Stimulated activated CD8-positive, alpha-beta memory T cell treated with anti-CD3 and anti-CD28 coated beads, Interleukin-12 subunit alpha, Interleukin-12 subunit beta, amount 100 ng/mL, for 24 hours (primary cell): ENCODE measurements around the gene SLC25A48.

Experiments
- DNase-seq: peaks from one replicate; pipeline ENCODE4 v3.0.0-alpha.2; 2020; ENCODE audit errors: extremely low read depth

Gene SLC25A48, protein sequence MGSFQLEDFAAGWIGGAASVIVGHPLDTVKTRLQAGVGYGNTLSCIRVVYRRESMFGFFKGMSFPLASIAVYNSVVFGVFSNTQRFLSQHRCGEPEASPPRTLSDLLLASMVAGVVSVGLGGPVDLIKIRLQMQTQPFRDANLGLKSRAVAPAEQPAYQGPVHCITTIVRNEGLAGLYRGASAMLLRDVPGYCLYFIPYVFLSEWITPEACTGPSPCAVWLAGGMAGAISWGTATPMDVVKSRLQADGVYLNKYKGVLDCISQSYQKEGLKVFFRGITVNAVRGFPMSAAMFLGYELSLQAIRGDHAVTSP

DNA sequence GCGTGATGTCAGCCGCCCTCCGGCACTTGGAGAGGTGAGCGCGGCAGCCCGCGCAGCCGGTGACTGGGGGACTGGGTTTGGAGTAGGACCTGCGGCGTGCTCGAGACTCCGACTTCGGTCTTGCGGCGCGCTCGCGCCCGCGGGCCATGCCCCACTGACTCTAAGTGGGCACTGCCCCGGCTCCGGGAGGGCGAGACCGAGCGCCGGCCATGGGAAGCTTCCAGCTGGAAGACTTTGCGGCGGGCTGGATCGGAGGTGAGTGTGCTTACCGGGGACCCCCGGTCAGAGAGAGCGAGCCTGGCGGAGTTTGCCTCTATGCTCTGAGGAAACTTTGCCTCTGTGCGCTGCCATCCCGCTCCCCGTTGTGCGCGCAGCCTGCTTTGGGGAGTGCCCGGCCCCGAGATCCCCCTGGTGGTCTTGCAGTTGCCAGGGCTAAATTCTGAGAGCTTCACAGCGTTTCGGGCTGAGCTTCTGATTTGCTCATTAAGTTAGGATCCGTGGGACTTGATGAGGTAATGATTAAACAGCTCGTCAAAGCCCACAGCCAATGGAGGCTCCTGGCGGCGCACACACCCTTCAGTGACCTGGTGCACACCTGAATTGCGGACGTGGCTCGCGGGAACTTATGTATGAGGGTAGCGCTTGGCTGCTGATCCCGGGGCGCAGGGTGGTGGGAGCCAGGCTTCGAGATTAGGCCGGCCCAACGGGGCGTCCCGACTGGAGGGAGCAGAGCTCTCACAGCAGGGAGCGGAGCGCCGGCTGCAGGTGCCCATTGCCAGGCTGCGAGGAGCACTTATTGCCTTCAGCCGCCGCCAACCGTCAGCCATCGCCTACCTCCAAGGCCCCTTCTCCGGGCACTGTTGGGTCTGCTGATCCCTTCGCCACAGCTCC is at the start of gene SLC25A48:
TSS of gene SLC25A48 (plus strand) at position 25 of the 891 bp plus-strand sequence. CDS start at position 210, 185 bp downstream.
- DNase-seq, result no peak

DNA sequence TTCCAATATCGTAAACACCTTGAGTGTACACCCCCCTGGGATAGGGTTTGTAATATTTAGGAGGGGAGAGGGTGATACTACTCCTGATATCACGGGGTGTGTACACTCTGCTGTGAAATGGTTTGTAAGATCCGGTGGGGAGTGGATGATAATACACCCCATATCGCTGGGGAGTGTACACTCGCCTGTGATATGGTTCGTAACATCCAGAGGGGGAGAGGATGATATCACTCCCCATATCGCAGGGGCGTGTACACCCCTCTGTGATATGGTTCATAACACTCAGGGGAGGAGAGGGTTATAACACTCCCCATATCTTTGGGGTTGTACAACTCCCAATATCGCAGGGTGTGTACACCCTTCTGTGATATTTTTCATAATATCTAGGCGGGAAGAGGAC is 33.8 kb upstream of the SLC25A48 start:
- DNase-seq, result no peak

DNA sequence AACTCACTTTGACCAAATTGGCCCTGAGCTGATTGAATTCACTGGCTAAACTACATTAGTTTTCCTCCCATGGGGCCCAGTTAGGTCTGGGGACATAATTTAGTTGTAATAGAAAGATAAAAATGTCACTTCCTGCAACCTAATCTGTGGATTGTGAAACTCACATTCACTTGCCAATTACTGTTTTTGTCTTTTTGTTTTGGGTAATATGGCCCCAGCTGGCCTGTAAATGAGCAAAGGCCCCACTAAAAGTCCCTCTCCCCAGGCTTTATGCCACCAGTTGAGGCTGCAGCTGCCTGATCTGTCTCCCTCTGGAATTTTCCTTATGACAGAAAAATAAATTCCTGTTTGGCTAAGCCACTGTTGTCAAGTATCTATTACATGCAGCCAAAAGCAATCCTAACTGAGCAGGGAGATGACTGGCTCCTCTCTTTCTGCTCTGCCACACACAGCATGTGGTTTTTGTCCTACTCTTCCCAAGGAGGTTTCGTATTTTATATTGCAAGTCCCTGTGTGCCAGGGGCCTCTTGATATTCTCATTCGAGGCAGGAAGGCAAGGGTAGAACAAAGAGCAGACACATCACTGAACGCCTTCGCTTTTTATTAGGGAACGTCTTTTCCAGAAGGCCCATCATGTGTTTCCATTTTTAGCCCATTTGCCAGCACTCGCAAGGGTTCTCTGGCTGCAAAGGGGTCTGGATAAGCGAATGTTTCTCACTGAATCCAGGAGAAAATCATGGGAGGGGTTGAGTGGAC is 24.1 kb upstream of the SLC25A48 start:
- DNase-seq, result no peak

DNA sequence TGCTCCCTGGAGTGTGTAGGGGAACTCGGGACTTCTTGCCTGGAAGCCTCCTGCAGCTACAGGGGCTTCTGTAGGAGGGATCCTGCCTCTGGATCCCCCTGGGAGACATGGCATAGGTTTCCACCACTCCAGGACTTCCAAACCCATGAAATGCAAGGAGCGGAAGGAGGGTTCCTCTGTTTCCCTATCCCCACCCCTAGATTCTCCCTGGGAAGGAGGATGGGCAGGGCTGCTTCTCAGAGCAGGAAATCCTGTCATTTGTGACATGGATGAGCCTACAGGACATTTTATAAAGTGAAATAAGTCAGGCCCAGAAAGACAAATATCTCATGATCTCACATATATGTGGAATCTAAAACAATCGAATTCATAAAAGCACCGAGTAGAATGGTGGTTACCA is 23.5 kb upstream of the SLC25A48 start:
- no peak for DNase-seq

DNA sequence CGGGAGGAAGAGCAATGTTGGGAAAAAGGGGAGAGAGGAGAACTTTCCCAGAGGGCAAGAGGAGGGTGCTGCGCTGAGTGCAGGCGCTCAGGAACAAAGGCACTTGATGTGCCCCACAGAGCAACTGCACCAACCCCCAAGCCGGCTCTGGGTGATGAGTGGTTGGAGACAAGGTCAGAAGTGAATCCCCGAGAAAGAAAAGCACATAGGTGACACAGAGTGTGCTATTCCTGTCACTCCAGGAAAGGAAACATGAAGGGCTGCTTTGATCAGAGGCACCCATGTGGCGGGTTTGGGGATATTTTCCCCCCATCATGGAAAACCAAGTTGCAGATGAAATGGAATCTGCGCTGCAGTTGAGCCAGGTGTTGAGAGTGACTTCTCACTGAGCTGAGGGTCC is 20.7 kb upstream of the SLC25A48 start:
- no peak for DNase-seq

DNA sequence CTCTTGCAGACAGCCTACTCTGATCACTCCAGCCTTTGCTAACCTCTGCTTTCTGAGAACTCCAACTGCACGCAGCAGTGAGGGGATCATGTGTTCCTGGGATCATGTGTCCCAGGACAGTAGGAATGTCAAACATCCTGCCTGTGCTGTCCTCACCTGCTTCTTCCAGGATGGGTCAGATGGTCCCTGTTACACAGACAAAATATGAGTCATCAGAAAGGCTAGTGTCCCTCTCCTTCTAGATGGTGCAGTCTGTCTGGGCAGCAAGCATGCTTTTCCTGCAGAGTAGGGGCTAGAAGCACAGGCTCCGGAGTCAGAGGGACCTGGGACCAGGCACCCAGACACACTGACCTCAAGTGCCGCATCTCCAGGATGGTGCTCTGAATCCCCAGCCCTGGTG is 20.1 kb upstream of the SLC25A48 start:
- DNase-seq, result no peak

DNA sequence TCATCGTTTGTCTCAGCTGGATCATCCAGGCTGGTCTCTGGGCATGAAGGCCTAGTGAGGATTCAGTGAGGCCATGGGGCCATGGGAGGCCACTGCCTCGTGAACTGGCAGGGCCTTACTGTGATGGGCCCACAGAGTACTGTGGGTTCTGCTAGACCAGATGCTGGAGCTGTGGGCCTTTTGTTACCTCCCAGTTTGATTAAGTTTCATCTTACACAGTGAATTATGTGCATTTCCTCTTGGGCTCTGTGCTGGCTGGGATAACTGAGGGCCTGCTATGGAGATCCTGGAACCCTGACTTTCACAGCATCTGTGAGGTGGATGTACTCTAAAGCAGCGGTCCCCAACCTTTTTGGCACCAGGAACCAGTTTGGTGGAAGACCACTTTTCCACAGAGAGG is 19.7 kb upstream of the SLC25A48 start:
- no peak for DNase-seq

DNA sequence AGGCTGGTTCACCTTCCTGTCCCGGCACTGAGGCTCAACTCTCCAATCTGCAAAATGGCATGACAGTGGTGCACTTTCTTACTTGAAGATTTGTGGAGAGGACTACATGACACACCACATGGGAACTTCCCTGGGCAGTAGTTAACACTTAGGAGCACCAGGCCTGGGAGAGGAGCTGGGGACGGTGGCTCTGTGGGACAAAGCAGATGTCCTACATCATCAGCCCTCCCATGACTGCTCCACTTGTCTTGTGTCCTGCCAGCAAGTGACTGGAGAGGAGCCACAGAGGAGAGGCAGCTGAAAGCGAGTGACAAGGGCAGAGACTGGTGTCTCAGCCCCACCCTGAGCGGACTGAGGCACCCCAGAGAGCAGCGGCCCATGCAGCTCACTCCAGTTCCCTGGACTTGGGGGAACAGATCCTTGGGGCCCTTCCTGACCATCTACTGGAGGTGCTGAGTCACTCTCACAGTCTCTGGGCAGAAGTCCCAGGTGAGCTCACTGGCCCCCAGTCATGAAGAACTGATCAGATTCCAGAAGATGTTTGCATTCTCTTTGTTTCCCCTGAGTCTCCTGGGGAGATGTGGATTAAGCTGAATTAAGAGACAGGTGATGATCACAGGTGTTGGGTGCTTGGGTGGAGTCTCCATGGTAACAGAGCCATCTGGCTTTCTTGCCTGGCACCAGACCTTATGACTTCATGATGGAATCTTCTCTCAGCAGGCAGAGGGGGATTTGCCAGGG is 13.2 kb upstream of the SLC25A48 start:
- DNase-seq, result no peak

DNA sequence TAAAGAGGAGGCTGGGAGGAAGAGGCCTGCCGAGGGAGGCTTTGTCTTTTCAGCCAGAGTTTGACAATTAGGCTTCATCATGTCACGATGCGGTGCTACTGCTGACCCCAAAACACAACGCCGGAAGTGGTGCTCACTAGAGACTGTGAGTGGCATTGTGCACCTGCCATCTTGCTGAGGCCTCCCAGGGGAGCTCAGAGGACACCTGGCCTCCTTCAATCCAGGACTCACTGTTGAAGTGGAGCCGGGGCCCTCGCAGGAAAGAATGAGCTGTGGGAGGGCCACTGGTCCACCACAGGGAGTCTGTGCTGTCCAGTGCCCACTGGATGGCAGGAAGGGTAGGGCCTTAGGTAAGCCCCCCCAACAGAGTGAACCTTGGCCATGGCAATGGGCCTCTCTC is 12.7 kb upstream of the SLC25A48 start:
- no peak for DNase-seq

DNA sequence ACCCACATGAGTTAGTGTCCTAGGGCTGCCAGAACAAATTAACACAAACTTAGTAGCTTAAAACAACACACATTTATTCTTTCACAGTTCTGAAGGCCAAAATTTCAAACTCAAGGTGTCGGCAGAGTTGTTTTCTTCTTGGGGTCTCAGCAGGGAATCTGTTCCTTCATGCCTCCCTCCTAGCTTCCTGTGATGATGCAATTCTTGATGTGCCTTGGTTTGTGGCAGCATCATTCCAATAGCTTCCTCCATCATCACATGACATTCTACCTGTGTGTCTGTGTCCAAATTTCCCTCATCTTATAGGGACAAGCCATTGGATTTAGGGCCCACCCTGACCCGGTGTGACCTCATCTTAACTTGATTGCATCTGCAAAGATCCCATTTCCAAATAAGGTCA is 12.2 kb upstream of the SLC25A48 start:
- DNase-seq, result no peak

DNA sequence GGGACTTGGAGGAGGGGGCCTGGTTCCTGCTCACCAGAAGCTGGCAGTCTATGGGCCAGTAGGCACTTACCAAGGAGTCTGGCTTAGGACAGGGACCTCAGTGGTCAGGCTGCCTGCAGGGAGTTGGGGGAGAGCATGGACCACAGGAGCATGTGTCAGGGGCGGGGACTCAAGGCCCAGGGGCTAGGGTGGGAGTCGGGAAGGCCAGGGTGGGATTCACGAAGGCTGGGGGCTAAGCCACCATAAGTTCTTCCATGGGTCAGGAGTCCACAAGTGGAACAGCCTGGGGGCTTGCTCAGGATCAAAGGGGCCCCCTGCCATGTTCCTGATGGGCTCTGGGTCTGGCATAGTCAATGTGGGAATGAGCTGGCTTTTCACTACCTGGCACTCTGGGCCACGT is 11.5 kb upstream of the SLC25A48 start:
- no peak for DNase-seq

DNA sequence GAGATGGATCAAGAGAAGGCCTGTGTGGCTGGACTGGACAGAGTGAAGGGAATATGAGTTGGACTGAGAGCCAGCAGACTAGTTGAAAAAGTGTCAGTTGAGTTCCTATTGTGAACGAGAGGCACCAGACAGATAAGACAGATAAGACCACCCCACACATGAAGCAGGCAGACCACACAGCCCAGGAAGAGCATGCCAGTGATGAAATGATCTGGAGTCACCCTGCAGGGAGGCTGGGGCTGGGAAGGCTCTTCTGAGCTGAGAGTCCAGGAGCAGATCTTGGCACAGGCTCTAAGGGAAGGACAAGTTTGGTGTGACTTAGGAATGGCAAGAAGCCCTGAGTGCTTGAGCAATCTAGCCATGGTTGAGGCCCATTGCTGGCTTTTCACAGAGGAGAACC is 10.6 kb upstream of the SLC25A48 start:
- DNase-seq, result no peak

DNA sequence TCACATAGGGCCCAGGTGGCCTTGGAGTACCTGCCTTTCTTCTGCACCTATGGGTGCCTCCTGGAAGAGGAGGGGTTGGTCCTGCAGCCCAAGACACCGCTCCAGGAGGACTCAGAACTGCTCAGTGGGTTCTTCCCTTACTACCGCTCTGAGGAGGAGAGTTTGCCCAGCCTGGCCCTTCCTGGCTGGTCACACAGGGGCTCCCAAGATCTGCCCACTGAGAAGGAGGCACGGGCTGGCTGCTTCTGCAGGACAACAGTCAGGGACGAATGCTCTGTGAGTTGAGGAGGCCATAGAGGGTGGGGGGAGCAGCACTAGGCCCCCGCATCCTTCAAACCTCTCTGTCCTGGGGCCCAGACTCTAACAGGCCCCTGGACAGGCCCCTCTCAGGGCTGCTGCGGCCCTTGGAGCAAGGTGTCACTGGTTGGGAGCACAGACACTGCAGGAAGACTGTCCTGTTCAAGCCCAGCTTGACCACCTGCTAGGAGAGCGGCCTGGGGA is 9.9 kb upstream of the SLC25A48 start:
- DNase-seq, result no peak

DNA sequence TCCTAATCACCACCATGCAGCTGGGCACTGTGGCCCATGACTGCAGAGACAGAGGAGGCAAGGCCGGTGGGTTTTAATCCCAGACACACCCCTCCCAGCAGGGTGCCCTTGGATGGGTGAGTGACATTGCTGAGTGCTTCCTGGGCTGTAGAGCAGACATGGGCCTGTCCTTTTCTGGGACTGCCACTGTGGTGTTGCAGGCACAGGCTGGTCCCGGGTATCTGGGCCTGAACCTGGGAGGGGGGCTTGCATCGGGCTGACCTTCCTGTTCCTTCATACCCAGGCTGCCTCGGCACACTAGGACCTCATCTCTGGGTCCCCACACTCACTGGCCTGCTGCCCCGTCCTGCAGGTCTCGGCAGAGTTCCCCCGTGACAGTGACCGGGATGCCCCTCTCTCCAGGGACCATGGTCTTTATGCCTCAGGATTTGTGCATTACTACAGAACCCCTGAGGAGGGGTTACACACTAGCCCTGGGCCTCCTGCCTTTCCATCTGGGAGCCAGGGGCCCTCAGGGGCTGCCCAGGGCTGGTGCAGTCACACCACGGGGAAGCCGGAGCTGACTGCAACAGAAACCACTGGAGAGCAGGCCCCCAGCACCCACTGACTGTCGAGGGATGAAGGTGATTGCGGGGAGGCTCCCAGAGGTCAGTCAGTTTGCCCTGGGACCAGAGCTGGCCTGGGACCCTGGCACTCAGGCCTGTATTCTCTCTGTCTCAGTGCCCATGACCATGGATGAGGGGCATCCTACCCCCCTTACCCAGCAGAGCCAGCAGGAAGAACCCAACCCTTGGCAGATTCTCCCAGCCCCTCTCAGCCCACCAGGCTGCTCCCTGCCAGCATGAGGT is 8.9 kb upstream of the SLC25A48 start:
- DNase-seq, result no peak

DNA sequence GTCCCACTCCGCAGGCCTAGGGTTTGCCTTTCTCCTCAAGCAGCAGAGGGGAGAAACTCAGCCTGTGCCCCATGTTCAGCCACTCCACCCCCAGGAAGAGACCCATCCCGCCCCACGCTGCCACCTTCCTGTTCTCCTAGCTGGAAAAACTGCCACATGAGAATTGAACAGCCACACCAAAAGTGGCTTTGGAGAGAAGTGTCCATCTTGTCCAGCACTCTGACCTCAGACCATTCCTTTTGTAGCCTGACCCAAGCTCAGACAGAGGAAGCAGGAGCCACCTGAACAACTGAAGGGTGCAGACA is 8.3 kb upstream of the SLC25A48 start:
- no peak for DNase-seq

DNA sequence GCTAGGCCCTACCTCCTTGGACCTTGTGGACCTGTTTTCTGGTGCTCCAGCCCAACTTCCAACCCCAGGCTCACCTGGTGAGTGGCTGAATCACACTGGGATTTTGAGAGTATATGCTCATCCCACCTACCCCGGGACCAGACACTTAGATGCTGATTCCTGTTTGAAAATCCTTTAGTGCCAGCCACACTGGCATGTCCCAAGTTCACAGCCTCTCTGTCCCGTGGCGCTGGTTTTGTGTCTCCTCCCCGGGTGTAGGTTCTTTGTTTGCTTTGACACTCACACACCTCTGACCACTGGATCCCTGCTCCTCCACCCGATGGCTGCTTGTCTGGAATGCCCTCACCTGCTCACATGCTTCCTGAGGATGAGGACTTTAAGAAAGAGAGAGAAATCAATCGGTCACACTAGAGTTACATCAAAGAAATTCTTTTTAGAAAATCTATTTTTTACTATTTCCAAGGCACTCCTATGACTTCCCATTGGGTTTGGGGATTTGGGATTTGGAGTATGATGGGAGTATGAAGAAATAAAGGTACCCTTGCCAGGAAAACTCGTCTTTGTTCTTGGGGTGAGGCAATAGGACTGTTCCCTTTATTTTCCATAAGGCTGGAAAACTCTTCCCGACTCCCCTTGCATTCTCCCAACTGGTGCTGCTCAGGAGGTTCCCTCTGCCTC is 7.3 kb upstream of the SLC25A48 start:
- DNase-seq, result no peak

DNA sequence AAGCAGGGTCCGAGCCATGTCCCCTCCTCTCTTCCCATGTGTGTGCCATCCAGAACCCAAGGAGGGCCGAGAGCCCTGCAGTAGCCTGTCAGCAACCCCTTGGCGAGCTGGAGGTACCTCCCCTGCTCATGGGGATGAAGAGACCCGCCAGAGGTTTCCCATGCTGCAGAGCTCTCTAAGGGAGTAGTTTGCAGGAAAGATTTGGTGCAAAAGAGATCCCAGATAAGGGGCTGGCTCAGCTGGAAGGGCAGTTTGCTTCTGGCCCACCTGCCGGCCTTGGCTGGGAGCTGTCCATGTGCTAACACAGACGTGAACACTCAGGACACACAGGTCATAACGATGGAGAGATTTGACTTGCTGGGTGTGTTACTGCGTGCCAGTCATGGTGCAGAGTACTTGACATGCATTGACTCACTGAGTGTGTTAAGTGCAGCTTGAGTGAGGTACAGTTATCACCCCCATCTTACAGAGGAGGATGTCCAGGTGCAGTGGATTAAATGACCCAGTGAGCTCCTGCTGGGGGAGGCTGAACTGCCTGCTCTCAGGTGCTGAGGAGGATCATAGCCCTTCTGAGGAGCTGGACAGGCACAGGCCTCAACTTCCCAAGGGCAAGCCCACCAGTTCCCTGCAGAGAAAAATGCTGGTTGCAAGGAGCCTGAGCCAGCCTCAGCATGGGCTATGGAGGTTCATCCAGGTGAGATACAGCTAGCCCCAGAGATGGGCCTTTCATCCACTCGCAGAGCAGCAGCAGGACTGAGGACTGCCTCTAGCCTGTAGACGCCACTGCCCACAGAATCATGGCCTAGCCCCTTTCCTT is 6.3 kb upstream of the SLC25A48 start:
- DNase-seq, result no peak

DNA sequence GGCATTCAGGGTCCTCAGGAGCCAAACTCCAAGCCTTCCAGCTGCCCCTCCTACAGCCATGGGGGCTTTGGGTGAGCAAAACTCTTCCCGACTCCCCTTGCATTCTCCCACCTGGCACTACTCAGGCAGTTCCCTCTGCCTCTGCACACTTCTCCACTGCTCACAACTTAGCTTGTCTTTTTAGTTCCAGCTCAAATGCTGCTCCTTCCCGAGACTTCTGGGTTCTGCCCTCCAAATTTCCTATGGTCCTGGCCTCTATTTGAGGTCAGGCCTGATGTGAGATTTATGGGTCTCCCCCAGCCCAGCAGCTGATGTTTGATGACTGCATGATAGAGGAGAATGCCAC is 5.7 kb upstream of the SLC25A48 start:
- DNase-seq, result no peak

DNA sequence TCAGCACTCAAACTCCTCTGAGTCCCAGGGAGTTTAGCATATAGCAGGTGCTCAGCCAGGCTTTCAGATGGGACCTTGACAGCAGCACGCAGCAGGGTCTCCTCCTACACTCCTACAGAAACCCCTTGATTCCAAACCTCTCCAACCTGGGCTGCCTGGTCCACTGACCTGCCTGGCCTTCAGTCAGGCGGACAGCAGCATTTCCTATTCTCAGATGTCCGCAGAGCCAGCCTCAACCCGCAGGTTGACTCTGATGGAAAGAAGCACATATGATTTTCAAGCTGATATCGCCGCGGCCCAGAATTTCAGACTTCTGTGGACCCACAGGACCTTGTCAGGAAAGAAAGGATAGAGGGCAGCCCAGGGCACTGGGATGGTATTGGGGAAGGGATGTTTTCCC is 5.3 kb upstream of the SLC25A48 start:
- DNase-seq, result no peak
